GM19328 (cell line): ENCODE data around the gene MALL.
"Not testable (repeated sequence)": the region's sequence is repeated elsewhere in the genome, so short reads cannot be mapped to it uniquely, and the experiment has no call there.

ENCODE experiments used
- ATAC-seq: cut with Tn5 transposase; IDR thresholded peaks from one replicate; pipeline ENCODE4 v1.9.1; 2021; ENCODE audit warnings: mild to moderate bottlenecking, moderate library complexity; ENCODE audit not compliant: unreplicated experiment

The MALL gene

DNA sequence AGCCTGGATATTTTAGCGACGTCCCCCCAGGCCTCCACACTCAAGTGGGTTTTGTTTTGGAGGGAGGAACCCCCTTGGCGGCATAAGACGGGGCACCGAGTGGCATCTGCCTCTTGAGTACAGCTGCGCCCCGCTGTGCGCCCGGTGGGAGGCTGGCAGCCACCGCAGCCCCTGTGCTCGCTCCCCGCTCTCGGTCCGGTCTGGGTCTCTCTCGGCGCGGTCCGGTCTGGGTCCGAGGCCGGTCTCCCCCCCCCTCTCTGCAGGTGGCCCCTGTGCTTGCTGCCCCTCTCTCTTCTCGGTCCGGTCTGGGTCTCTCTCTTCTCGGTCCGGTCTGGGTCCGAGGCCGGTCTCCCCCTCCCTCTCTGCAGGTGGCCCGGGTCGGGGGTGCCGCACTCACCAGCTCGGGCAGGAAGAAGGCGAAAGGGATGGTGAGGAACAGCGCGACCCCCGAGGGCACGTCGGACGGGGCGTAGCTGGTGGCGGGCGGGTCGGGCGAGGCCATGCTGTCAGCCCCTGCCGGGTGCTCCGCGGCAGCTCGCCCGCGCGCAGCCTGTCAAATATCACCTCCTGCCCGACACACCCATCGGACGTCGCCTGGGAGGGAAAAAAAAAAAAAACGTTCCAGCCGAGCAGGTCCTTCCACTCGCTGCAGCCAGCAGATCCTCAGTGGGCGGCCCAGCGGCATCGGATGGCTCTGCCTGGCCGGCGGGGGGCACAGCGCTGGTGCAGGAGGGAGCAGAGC lies at the start of gene MALL:
TSS of gene MALL (minus strand) at position 532 of the 742 bp plus-strand sequence. CDS start at position 502, 30 bp downstream.
- no peak for ATAC-seq

DNA sequence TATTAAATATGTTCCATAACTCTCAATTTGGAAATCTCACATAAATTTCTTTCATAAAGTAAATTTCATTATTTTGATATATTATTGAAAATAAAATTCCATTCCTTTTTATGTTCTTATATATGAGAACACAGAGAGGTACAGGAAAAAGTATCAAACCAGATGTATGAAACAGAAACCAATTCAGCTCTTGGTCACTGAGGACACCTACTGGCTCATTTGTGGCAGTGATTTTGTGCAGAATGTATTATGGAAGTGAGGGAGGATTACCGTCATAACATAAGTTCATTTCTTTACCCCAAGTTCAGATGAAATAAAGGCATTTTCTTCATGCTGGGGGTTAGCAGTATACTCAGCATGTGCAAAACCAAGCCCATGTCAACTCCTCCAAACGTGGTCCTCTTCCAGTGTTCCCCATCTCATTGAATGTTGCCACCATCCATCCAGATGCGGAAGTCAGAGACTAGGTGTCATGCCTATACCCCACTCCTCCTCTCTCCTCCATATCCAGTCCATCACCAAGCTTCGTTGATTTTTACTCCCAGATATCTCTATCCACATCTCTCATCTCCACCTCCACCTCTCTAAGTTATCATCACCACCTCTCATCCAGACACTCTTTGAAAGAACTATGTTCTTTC lies 41.7 kb upstream of the MALL start:
- no peak for ATAC-seq

GRCh38 chr2:110154828-110155227 lies 39.2 kb upstream of the MALL start:
- ATAC-seq: not testable (repeated sequence)

- ATAC-seq: not testable (repeated sequence)
These were observed 38.6 kb upstream of the MALL start for GRCh38 chr2:110154188-110154587.

DNA sequence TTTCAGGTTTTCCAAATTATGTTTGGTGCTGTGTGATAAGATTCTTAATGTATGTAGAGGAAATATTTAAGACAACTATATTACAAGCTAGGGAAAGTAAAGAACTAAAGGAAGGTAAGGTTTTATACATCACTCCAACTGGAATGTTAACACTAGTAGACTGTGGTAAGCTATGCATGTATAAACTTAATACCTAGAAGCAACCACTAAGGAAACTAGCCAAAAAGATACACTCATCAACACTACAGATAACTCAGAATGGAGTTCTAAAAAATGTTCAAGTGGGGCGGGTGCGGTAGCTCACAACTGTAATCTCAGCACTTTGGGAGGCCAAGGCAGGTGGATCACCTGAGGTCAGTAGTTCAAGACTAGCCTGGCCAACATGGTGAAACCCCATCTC lies 37.8 kb upstream of the MALL start:
- ATAC-seq: no peak

DNA sequence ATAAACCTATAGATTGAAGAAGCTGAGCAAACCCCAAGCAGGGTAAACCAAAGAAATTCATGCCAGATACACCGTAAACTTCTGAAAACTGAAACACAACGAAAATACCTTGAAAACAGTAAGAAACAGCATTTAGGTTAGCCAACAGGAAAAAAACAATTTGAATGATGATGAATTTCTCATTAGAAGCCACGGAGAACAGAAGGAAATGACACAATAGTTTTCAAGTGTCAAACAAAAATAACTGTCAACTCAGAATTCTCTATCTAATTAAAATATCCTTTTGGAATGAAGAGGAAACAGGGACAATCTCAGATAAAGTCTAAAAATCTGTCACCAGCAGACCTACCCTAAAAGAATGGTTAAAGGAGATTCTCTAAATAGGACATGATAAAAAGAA lies 37.3 kb upstream of the MALL start:
- no peak for ATAC-seq

DNA sequence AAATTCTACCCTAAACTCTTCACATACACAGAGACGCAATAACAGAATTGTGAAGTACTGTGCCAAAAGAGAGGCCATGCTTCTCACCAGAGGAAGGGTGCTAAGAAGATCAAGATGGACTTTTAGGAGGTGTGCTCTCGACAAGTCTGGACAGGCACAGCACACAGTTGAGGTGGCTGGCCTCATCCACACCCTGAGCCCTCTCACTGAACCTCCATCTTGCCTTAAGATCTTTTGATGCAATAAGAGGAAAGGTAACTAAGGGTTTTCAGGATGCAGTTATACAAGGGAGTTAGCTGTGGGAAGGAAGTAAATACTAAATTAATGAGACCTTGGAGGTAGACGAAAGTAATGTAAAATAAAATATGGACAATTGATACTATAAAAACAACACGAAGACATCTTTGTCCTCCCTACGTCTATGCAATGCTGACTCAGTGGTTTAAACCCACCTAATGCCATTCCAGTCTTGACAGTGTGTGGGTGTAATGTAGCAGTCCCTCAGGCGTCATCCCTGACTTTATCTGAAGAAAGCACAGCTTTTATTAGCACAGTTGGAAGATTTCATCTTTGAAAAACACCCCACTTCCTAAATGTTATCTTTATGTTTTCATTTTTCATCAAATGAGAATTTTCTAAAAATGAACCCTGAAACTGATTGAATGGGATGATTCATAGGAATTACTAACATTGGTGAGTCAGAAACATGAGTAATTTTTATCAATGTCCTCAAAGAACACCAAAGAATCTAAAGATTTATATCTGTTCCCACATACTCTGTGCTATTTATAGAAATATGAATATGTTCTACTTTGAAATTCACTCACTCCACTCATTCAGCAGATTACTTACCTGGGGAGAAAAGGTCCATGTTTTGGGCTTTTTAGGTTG lies 34.0 kb upstream of the MALL start:
- ATAC-seq: no peak

- ATAC-seq: no peak
These were observed 31.3 kb upstream of the MALL start for GRCh38 chr2:110146945-110147332.

GRCh38 chr2:110146183-110146944 lies 30.7 kb upstream of the MALL start:
- ATAC-seq: no peak

DNA sequence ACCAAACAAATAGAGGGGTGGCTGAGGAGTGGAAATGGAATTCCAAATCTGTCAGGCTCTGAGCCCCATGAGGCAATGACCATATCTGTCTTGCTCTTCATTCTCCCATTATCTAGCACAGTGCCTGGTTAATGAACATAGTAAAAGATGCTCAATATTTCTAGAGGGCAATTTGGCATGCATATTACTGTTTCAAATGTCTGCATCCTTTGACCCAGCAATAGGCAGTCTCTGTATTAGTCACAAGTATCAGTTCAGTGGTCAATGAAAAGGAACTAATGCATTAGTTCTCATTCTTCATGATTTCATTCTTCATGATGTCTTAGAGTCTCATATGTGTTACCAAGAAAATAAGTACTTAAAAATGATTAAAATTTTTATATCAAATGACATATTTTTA lies 28.4 kb upstream of the MALL start:
- ATAC-seq: no peak

DNA sequence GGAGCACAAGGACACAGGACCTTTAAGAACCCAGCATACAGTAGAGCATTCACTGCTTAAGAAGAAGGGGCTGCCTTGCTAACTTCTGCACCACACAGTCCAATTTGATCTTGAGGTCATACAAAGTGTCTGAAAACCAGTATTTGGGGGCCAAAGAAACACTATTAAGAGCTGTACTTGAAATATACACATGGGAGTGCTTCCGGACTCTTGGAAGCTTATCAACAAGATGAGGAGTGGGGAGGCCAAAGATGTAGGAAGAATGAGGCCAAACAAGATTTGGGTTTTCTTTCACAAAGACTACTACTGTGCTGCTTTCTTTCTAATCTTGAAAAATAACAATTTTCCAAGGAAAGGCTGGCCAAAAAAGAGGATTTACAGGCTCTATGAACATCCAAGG lies 24.8 kb upstream of the MALL start:
- no peak for ATAC-seq

GRCh38 chr2:110134025-110134424 lies 18.4 kb upstream of the MALL start:
- ATAC-seq: no peak

- no peak for ATAC-seq
These were observed 15.5 kb upstream of the MALL start for GRCh38 chr2:110131166-110131565.

DNA sequence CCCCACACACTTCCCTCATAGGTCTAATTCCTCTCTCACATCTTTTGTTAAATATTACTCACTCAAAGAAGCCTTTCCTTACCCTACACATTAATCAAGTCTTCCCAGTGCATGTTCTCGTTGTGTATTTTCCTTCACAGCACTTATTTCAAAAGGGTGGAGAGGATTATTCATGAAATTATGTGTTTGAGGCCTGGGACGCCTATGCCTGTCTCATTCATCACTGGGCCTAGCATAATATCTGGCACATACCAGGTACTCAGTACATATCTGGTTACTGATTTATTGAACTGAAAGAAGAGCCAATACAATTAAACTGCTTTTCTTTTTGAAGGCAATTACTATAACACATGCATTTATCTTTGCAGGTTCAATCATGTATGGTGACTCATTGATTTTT lies 15.1 kb upstream of the MALL start:
- no peak for ATAC-seq

DNA sequence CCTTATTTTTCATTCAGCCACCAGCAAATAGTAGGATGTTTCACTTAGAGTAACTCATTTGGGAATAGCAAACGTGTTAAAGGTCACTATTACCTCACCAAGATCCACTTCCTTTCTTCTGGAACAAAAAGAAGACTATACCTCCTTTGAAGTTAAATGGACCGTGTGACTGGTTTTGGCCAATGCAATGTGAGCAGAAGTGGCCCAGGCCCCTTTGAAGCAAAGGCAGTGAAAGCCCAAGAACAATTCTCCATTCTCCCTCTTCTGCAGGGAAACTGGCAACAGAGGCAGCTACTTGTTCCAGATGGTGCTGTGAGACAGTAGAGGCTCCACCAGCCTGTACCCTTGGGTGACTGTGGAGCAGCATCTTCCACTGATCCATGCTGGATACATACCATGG lies 11.3 kb upstream of the MALL start:
- no peak for ATAC-seq

DNA sequence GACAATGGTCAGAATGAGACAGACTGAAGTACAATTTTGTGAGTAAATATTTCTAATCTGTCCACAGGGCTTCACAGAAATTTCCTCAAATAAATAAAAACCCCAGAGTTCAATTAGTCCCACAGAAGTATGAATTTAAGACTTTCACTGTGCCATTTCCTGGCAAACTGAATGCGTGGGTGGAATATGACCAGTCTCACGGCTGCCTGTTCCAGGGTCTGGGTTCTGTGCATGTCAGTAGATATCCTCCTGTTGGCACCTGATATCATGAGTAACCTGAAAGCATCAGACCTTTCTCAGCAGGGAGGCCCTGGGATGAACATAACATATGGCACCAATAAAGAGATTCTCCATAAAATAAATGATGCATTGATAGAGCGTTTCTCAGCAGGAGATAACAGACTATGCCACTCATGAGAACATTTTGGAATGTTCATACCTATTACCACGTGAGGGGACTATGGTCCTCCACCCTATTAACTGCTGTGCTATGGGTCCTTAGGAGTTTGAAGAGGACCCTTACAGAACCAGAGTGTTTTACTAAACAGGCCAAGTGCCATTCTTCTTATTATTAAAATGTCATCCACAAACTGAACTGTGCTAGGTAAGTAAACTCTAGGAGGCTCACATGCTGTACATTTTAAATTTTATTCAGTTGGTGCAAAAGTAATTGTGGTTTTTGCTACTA lies 10.6 kb upstream of the MALL start:
- ATAC-seq: no peak

- no peak for ATAC-seq
These were observed 9.5 kb upstream of the MALL start for GRCh38 chr2:110124939-110125691.

DNA sequence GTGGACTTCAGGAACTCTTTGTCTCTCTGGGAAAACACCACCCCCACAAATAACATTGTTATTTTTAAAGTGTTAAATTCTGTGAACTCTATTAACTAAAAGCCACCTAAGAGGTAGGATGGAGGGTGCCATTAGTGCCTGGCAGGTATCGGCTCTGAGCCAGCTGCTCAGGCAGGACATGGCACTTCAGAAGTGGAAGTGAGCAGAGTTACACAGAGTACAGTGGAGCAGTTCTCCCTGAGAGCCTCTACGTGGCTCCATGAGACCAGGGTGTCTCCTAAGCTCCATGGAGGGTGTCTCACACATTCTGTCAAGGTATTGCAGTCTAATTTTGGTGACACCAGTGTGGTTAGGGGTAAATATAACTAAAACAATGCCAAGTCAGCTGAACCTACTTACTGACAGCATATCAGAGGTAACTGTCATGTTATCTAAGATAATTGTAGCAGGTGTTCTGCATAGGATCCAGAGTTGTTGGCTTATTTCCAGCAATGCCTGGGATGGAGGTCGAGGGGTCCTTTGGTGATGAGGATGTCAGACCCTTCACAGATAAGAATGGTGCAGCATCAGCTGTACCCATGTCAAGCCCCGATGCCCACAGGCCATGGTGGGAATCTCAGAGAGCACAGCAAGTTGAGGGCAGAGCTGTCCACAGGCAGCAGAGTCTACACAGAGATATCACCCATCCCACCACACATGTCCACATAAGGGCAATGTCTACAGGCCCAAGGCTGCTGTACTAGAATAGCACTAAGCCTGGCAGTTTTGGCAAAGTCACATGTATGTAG lies 8.6 kb upstream of the MALL start:
- no peak for ATAC-seq

DNA sequence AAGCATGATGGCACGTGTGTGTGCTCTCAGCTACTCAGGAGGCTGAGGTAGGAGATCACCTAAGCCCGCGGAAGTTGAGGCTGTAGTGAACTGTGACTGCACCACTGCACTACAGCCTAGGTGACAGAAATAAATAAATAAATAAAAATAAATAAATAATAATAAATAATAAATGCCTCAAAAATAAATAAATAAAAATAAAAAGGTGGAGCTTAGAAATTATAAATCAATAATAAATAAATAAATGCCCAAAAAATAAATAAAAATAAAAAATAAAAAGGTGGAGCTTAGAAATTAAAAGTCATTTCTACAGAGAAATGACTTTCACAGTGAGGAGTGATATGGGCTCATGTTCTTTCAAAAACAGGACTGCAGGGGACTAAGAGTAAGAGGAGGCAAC lies 6.0 kb upstream of the MALL start:
- no peak for ATAC-seq
